ENCODE measurements around the gene SEMA5B. TPM values are rescaled to one million over a fixed set of nuclear protein-coding genes. Genes with fewer than 3 reads are reported as not detected.

SEMA5B gene
- total RNA-seq, 1 experiment from 2014 or later = 9.4 TPM

DNA sequence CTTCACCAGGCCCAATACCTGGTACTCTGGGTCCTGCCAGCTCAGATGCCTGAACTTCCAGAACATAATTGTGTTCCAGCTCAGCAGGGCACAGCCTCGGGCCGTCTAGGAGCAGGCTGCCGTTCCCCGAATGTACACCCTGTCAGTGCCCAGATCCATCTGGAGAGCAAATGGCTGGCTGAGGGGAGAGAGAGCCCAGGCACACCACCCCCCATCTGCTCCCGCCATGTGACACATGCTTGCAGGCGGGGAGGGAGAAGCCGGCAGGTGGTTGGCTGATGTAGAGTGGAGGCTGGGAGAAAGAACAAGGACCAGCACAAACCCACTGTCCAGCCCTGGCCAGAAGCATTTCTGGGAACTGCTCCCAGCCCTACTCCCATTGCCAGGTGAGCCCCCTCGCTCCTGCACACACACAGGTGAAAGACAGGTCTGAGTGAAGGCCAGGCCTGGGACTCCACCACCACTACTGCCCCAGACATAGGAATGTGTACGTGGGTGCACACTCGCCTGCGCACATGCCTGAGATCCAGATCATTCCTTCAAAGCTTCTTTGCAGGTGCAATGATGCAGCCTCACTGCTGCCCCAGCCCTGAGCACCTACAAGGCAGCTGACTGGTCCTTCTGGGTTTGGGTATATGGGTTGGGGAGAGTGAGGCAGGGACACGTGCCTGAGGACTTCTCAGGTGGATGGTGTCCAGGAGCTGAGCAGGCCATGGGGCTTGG is 53.5 kb downstream of the SEMA5B start:
- TF ChIP-seq, protein P1, sequence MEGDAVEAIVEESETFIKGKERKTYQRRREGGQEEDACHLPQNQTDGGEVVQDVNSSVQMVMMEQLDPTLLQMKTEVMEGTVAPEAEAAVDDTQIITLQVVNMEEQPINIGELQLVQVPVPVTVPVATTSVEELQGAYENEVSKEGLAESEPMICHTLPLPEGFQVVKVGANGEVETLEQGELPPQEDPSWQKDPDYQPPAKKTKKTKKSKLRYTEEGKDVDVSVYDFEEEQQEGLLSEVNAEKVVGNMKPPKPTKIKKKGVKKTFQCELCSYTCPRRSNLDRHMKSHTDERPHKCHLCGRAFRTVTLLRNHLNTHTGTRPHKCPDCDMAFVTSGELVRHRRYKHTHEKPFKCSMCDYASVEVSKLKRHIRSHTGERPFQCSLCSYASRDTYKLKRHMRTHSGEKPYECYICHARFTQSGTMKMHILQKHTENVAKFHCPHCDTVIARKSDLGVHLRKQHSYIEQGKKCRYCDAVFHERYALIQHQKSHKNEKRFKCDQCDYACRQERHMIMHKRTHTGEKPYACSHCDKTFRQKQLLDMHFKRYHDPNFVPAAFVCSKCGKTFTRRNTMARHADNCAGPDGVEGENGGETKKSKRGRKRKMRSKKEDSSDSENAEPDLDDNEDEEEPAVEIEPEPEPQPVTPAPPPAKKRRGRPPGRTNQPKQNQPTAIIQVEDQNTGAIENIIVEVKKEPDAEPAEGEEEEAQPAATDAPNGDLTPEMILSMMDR (conservative IDR thresholded peaks at IDR 0.05) = no peak
- H2BK15ac ChIP-seq (ENCODE audit: low read depth, low read length) = no peak overlapping the region
- H4K91ac ChIP-seq (ENCODE audit: insufficient read length, low read depth, low read length) = no peak overlapping the region
- H3K27me3 Mint-ChIP-seq (ENCODE audit: low read depth) = peaks cover 14% of the 10 kb centered on the region
- H3K27me3 ChIP-seq (ENCODE audit: insufficient read depth, low read length) = no peaks in the 10 kb centered on the region
- H4K5ac ChIP-seq (ENCODE audit: insufficient read length, low read depth, low read length) = no peak overlapping the region
- no peaks in the 10 kb centered on the region for H3K79me1 ChIP-seq (ENCODE audit: insufficient read depth, low read depth, low read length, poor library complexity, severe bottlenecking)
- H3K4me1 ChIP-seq (ENCODE audit: insufficient read depth, low read length) = peaks cover 12% of the 10 kb centered on the region; the same call in 1 of the 2 replicates
- no peak overlapping the region for H3K27ac Mint-ChIP-seq
- no peak overlapping the region for H3K23ac ChIP-seq (ENCODE audit: insufficient read length, low read depth, low read length)
- H3K23me2 ChIP-seq (ENCODE audit: insufficient read length, low read depth, low read length, poor library complexity, severe bottlenecking) = no peaks in the 10 kb centered on the region
- no peak overlapping the region for H2AK5ac ChIP-seq (ENCODE audit: insufficient read length, low read length)
- H2BK120ac ChIP-seq (ENCODE audit: low read depth, low read length, poor library complexity, severe bottlenecking) = no peak overlapping the region
- no peaks in the 10 kb centered on the region; a peak in 2 of 7 replicates for H3K36me3 Mint-ChIP-seq (ENCODE audit: insufficient read depth in 1 of 3, low read depth in 3 of 3)
- H3K18ac ChIP-seq (ENCODE audit: insufficient read length, low read depth, low read length) = no peak overlapping the region
- H3K27ac ChIP-seq (ENCODE audit: insufficient read length, low read depth, low read length) = no peak overlapping the region
- no peak overlapping the region for H3K9ac ChIP-seq (ENCODE audit: extremely low read depth, insufficient read length, low read length)
- no CpG with 5 or more reads among the region's 12 CpGs for WGBS (ENCODE audit: extremely low coverage, insufficient read length, low lambda C conversion rate)
- peaks cover 60 to 62% of the 10 kb centered on the region in 2 experiments for H3K4me1 Mint-ChIP-seq
- no peaks in the 10 kb centered on the region for H3K79me2 ChIP-seq (ENCODE audit: insufficient read depth, low read length)
- no peak overlapping the region for H3K56ac ChIP-seq (ENCODE audit: insufficient read length, low read depth, low read length)
- no peaks in the 10 kb centered on the region for H3K9me3 ChIP-seq (ENCODE audit: control insufficient read depth, low read depth, low read length)
- no peaks in the 10 kb centered on the region for H3K9me3 Mint-ChIP-seq
- no peak overlapping the region for H2BK5ac ChIP-seq (ENCODE audit: insufficient read length, low read length)
- no peak overlapping the region for H3K4ac ChIP-seq (ENCODE audit: low read depth, low read length)
- H4K20me1 ChIP-seq (ENCODE audit: control insufficient read depth, insufficient read depth, insufficient read length) = peaks cover 2% of the 10 kb centered on the region
- no peak overlapping the region for H3T11ph ChIP-seq (ENCODE audit: low read length)
- H3K14ac ChIP-seq (ENCODE audit: insufficient read depth, low read length) = no peak overlapping the region
- no peak overlapping the region for H3K4me3 Mint-ChIP-seq
- no peak overlapping the region for H2BK12ac ChIP-seq (ENCODE audit: insufficient read length, low read depth, low read length)
- H2BK20ac ChIP-seq (ENCODE audit: low read depth, low read length, poor library complexity, severe bottlenecking) = no peak overlapping the region
- DNase-seq = no peak
- H4K8ac ChIP-seq (replicated peaks; ENCODE audit: insufficient read length, low read depth, low read length) = no peak overlapping the region
- H2AFZ ChIP-seq (ENCODE audit: low read length) = no peak overlapping the region
- no peak overlapping the region for H3K4me2 ChIP-seq (ENCODE audit: insufficient read depth, insufficient read length, low read length)

Data from H9 (cell line).